RWPE2 (cell line): ENCODE results near the gene CPA4.

Experiments used
- ATAC-seq: fragments of 200-7000 bp; cut with Tn5 transposase; 3 replicates; pipeline ENCODE4 v1.9.1; 2021; ENCODE audit warnings: low read depth
- DNase-seq: peaks from one replicate; pipeline ENCODE4 v3.0.0-alpha.2; 2020; ENCODE audit warnings: low spot score
- H3K27ac ChIP-seq: fragments of 450-650 bp; 2 replicates; pipeline ENCODE4 v1.5.1; 2017; ENCODE audit warnings: mild to moderate bottlenecking; ENCODE audit not compliant: poor library complexity, severe bottlenecking
- H3K27me3 ChIP-seq: fragments of 250-450 bp; sonication (Bioruptor Pico); 2 replicates; pipeline ENCODE4 v1.5.1; 2021; ENCODE audit warnings: mild to moderate bottlenecking, moderate library complexity; ENCODE audit not compliant: insufficient read depth, poor library complexity, severe bottlenecking
- H3K36me3 ChIP-seq: fragments of 250-450 bp; sonication (Bioruptor Pico); 2 replicates; pipeline ENCODE4 v1.5.1; 2020; ENCODE audit warnings: low read depth, mild to moderate bottlenecking, moderate library complexity
- H3K4me1 ChIP-seq: fragments of 250-450 bp; sonication (Bioruptor Pico); 2 replicates; pipeline ENCODE4 v1.5.1; 2021; ENCODE audit warnings: mild to moderate bottlenecking, moderate library complexity; ENCODE audit not compliant: insufficient read depth, poor library complexity, severe bottlenecking
- H3K4me3 ChIP-seq: fragments of 250-450 bp; sonication (Bioruptor Pico); 2 replicates; pipeline ENCODE4 v1.5.1; 2021; ENCODE audit warnings: mild to moderate bottlenecking, moderate library complexity; ENCODE audit not compliant: severe bottlenecking
- H3K9me3 ChIP-seq: fragments of 250-450 bp; sonication (Bioruptor Pico); 2 replicates; pipeline ENCODE4 v1.5.1; 2021; ENCODE audit warnings: mild to moderate bottlenecking, moderate library complexity; ENCODE audit not compliant: severe bottlenecking
- CTCF ChIP-seq: fragments of 450-650 bp; IDR thresholded peaks from one replicate; pipeline ENCODE4 v1.5.1; 2017; ENCODE audit warnings: mild to moderate bottlenecking, moderate library complexity; ENCODE audit not compliant: poor library complexity, severe bottlenecking

The CPA4 gene

GRCh38 chr7:130297628-130298543 lies 4.9 kb downstream of the CPA4 start:
- ATAC-seq (no peak), DNase-seq (no peak)
- Histone ChIP-seq H3K27me3 (no peaks in the 10 kb centered on the region), H3K36me3 (peaks cover 39% of the 10 kb centered on the region), H3K9me3 (no peaks in the 10 kb centered on the region), H3K4me3 (no peak overlapping the region), H3K4me1 (peaks cover 18% of the 10 kb centered on the region), H3K27ac (no peak overlapping the region)
- TF ChIP-seq CTCF, result no peak

GRCh38 chr7:130298544-130299326 lies 5.8 kb downstream of the CPA4 start:
- Histone ChIP-seq H3K4me1 (peaks cover 11% of the 10 kb centered on the region), H3K27me3 (no peaks in the 10 kb centered on the region)

GRCh38 chr7:130299866-130300265 lies 6.9 kb downstream of the CPA4 start:
- no peak overlapping the region for H3K4me3 ChIP-seq
- H3K9me3 ChIP-seq, result no peaks in the 10 kb centered on the region
- H3K27ac ChIP-seq, result no peak overlapping the region
- H3K4me1 ChIP-seq, result peaks cover under 1% of the 10 kb centered on the region
- ATAC-seq, result no peak
- DNase-seq, result no peak
- H3K36me3 ChIP-seq, result peaks cover 57% of the 10 kb centered on the region
- no peaks in the 10 kb centered on the region for H3K27me3 ChIP-seq
- no peak for TF ChIP-seq CTCF

More at GRCh38 chr7:130298544-130299326, 5.8 kb downstream of the CPA4 start:
- no peak overlapping the region for H3K27ac ChIP-seq
- no peaks in the 10 kb centered on the region for H3K9me3 ChIP-seq
- ATAC-seq, result no peak
- no peak for TF ChIP-seq CTCF
- no peak for DNase-seq
- H3K36me3 ChIP-seq, result peaks cover 45% of the 10 kb centered on the region
- no peak overlapping the region for H3K4me3 ChIP-seq

GRCh38 chr7:130301501-130302020 lies 8.6 kb downstream of the CPA4 start:
- no peaks in the 10 kb centered on the region for H3K27me3 ChIP-seq
- ATAC-seq (no peak), DNase-seq (no peak)
- no peaks in the 10 kb centered on the region for H3K4me1 ChIP-seq
- no peak for TF ChIP-seq CTCF
- H3K9me3 ChIP-seq, result no peaks in the 10 kb centered on the region
- H3K27ac ChIP-seq, result no peak overlapping the region
- H3K36me3 ChIP-seq, result peaks cover 70% of the 10 kb centered on the region
- H3K4me3 ChIP-seq, result no peak overlapping the region
